ENCODE measurements around the gene HADH. TPM values are rescaled to one million over a fixed set of nuclear protein-coding genes. Genes with fewer than 3 reads are reported as not detected.

The HADH gene
- total RNA-seq, 4 donors from 2014 or later, result 32.7 to 60.4 (median 50.9) TPM

DNA sequence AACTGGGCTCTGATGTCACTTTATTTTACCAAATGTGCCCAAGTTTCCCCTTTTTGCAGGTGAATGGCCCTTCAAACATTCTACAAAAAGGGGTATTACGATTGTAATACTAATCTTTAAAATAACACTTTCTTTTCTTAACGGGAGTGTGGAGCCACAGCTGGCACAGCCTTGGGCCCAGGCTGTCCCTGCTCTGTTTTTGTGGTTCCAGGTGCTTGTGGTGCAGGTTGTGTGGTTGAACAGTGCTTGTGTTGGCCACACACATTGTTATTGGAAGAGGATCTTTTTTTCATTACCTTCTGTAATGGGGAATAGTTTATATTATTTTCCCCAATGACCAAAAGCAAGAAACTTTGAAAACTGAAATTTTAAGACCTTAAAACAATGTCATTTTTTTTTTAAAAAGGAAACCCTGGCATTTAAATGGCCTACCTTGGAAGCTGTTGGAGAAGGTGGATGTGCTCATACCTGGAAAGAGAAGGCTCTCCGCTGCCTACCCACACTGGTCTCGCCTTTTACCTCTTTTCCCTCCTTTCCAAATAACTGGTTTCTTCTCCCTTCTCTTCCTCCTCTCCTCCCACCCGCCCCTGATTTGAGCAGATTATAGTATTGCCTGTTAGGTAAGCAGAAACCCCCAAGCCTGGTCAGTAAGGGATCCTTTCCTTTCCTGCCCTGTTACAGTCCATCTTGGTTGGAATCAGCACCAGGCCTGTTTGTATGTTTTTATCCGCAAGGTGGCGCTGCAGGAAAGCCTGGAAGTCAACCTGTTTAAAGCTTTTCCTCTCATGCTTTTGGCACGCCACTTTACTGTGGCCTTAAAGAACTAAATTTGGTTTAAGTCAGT is 28.6 kb downstream of the HADH start:
- 35 to 36% methylated on average over 8 of the region's 8 CpGs for WGBS, 2 donors

DNA sequence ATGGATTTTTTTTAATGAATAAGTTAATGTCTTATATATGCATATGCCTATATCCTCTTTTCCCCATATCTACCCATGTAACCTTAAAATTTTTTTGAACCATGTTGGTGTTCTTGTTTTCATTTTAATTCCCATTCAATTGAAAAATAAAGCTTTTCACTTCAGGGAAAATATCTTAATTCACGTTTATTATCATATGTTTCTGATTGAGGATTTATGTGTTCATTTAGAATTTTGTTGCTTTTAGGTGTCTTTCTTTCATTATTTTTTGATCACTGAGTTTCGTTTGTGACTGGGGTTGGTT is 29.1 kb downstream of the HADH start:
- DNase-seq, result no peak
- H3K4me3 ChIP-seq (replicated peaks in 1 of 3), result no peak overlapping the region
- 47 to 51% methylated on average over 2 of the region's 2 CpGs for WGBS, 2 donors
- H3K36me3 ChIP-seq, result peaks cover 8 to 9% of the 10 kb centered on the region in 2 donors
- intact Hi-C loops (cut with DNase I), result no loop called here
- H3K4me1 ChIP-seq, result no peaks in the 10 kb centered on the region
- no peaks in the 10 kb centered on the region for H3K9me3 ChIP-seq
- no peaks in the 10 kb centered on the region for H3K27me3 ChIP-seq
- no peak overlapping the region for H3K27ac ChIP-seq
- TF ChIP-seq, protein P1, sequence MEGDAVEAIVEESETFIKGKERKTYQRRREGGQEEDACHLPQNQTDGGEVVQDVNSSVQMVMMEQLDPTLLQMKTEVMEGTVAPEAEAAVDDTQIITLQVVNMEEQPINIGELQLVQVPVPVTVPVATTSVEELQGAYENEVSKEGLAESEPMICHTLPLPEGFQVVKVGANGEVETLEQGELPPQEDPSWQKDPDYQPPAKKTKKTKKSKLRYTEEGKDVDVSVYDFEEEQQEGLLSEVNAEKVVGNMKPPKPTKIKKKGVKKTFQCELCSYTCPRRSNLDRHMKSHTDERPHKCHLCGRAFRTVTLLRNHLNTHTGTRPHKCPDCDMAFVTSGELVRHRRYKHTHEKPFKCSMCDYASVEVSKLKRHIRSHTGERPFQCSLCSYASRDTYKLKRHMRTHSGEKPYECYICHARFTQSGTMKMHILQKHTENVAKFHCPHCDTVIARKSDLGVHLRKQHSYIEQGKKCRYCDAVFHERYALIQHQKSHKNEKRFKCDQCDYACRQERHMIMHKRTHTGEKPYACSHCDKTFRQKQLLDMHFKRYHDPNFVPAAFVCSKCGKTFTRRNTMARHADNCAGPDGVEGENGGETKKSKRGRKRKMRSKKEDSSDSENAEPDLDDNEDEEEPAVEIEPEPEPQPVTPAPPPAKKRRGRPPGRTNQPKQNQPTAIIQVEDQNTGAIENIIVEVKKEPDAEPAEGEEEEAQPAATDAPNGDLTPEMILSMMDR (IDR thresholded peaks at IDR 0.05), result no peak
- TF ChIP-seq POLR2A (IDR thresholded peaks at IDR 0.05), result no peak

More for the DNA sequence above, 28.6 kb downstream of the HADH start:
- Histone ChIP-seq H3K27ac (no peak overlapping the region), H3K4me3 (replicated peaks in 1 of 3) (no peak overlapping the region), H3K9me3 (no peaks in the 10 kb centered on the region), H3K4me1 (no peaks in the 10 kb centered on the region), H3K27me3 (no peaks in the 10 kb centered on the region), H3K36me3 (peaks cover 6 to 9% of the 10 kb centered on the region in 2 donors)
- TF ChIP-seq, protein P1 (IDR thresholded peaks at IDR 0.05), result peak; percentile 69 to 89 (median 72)
- no peak for TF ChIP-seq POLR2A (IDR thresholded peaks at IDR 0.05)
- DNase-seq, result peak; percentile 79 to 84
- intact Hi-C loops (cut with DNase I), result no loop called here

DNA sequence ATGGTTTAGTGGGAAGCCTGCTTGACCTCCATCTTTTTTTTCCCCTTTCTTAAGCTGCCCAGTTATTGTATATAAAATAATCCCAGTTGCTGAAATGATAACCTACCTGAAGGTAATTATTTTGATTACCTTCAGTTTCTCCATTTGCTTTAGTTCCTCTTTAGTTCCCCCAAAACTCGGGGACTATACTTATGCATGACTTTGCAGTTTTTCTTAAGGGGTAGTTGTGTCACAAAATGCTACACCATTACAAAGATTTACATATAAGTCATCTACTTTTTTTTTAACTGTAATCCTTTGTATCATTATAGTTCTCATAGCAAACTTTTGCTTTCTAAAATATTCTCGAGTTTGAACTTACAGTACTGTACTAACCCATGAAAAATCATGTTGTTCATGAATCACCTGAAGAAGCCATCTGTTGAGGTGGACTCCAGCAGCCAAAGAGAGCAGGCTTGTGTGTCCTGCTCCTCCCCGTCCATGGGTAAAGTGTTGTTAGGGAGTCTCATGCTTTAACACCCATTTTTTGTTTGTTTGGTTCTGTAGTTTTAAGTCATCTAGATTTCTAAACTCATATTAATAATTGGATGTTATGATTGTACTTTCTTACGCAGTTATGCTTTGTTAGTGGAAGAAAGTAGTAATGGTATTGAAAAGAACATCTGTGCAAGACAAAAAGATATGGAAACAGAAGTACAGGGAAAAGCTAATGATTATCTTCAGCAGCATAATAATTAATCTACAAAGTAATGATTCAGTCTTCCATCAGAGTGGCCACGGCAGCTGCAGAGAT is 34.6 kb downstream of the HADH start:
- no peak for DNase-seq
- peaks cover 4 to 17% of the 10 kb centered on the region in 2 donors for H3K36me3 ChIP-seq
- H3K4me3 ChIP-seq (replicated peaks in 1 of 3), result no peak overlapping the region
- TF ChIP-seq POLR2A (IDR thresholded peaks at IDR 0.05), result no peak
- TF ChIP-seq, protein P1 (IDR thresholded peaks at IDR 0.05), result no peak
- H3K4me1 ChIP-seq, result no peaks in the 10 kb centered on the region
- intact Hi-C loops (cut with DNase I), result loop anchor here (5.0 to 10.0 kb wide), 2 partner anchors 491 to 548 kb away; no protein-coding TSS in a partner anchor
- no peak overlapping the region for H3K27ac ChIP-seq
- H3K27me3 ChIP-seq, result no peaks in the 10 kb centered on the region
- no peaks in the 10 kb centered on the region for H3K9me3 ChIP-seq
- 93% methylated on average over 5 of the region's 5 CpGs for WGBS, 2 donors

DNA sequence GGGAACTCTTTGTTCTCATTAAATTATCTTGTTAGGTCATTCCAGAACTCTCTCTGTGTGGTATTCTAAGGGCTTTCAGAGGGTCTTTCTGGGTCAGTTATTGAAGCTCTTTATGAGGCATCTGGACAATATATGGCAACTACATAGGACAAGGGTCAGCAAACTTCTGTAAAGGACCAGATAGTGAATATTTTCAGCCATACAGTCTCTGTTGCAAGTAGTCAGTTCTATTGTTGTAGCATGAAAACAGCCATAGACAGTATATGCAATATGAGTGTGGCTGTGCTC is 35.1 kb downstream of the HADH start:
- Histone ChIP-seq H3K27ac (no peak overlapping the region), H3K4me1 (no peaks in the 10 kb centered on the region), H3K36me3 (peaks cover 4 to 15% of the 10 kb centered on the region in 2 donors), H3K27me3 (no peaks in the 10 kb centered on the region), H3K9me3 (no peaks in the 10 kb centered on the region), H3K4me3 (replicated peaks in 1 of 3) (no peak overlapping the region)
- no peak for DNase-seq
- intact Hi-C loops (cut with DNase I), result loop anchor here (5.0 to 10.0 kb wide), 2 partner anchors 490 to 547 kb away; no protein-coding TSS in a partner anchor
- TF ChIP-seq, protein P1 (IDR thresholded peaks at IDR 0.05), result no peak
- no peak for TF ChIP-seq POLR2A (IDR thresholded peaks at IDR 0.05)

Data from thyroid gland (tissue), 4 donors.